OCI-LY7 (cell line): ENCODE data around the gene LONP1. TPM values are rescaled to one million over a fixed set of nuclear protein-coding genes. Genes with fewer than 3 reads are reported as not detected.

Experiments
- BruUV-seq: library from RNA; stranded (reverse); fragments of 400-500 nt; replicated peaks from 2 replicates; lab custom pipeline; 2021; lab: Mats Ljungman, UMichigan
- CTCF ChIA-PET: fragments of 300-600 bp; sonication (Branson Sonifier 250); formaldehyde crosslinking; loops from one replicate; lab custom pipeline; 2022; ENCODE audit warnings: antibody characterized with exemption; ENCODE audit not compliant: unreplicated experiment; lab: Charles Lee
- POLR2A ChIA-PET: fragments of 300-600 bp; sonication (Branson Sonifier 250); formaldehyde crosslinking; loops from one replicate; lab custom pipeline; 2022; ENCODE audit warnings: antibody characterized with exemption; lab: Charles Lee
- DNase-seq: peaks from one replicate; pipeline ENCODE4 v3.0.0-alpha.2; 2015; ENCODE audit warnings: low spot score
- H2AFZ ChIP-seq: fragments of 200-600 bp; sonication (generic), shearing (Covaris generic); 2 replicates; pipeline ENCODE4 v1.6.1; 2014; ENCODE audit warnings: mild to moderate bottlenecking, antibody characterized with exemption, low read length, moderate library complexity
- H3K27ac ChIP-seq: fragments of 200-600 bp; sonication (generic); 2 replicates; pipeline ENCODE4 v1.5.1; 2014; ENCODE audit warnings: mixed run types, low read depth, mild to moderate bottlenecking, moderate library complexity, low read length, inconsistent platforms; ENCODE audit not compliant: poor library complexity, severe bottlenecking
- H3K36me3 ChIP-seq: fragments of 200-600 bp; sonication (generic); 2 replicates; pipeline ENCODE4 v1.6.1; 2014; ENCODE audit warnings: mild to moderate bottlenecking, antibody characterized with exemption, low read length, moderate library complexity, mixed read lengths; ENCODE audit not compliant: insufficient read depth
- H3K4me1 ChIP-seq: fragments of 200-600 bp; sonication (generic); 2 replicates; pipeline ENCODE4 v1.5.1; 2014; ENCODE audit warnings: mild to moderate bottlenecking, low read length; ENCODE audit not compliant: insufficient read depth, poor library complexity, severe bottlenecking
- H3K4me2 ChIP-seq: fragments of 200-600 bp; sonication (generic); 2 replicates; pipeline ENCODE4 v1.6.1; 2014; ENCODE audit warnings: mild to moderate bottlenecking, low read length
- H3K4me3 ChIP-seq: fragments of 200-600 bp; sonication (generic); 2 replicates; pipeline ENCODE4 v1.5.1; 2014; ENCODE audit warnings: mild to moderate bottlenecking, low read depth, low read length; ENCODE audit not compliant: poor library complexity, severe bottlenecking
- H3K79me2 ChIP-seq: fragments of 200-600 bp; sonication (generic); 2 replicates; pipeline ENCODE4 v1.6.1; 2016; ENCODE audit warnings: low read depth, mild to moderate bottlenecking, low read length, moderate library complexity, mixed read lengths; ENCODE audit not compliant: insufficient read depth
- H3K9me2 ChIP-seq: fragments of 200-600 bp; sonication (generic); 2 replicates; pipeline ENCODE4 v1.6.1; 2016; ENCODE audit warnings: mild to moderate bottlenecking, low read length, mixed read lengths; ENCODE audit not compliant: insufficient read depth
- H3K9me3 ChIP-seq: fragments of 200-600 bp; sonication (generic); 2 replicates; pipeline ENCODE4 v1.6.1; 2014; ENCODE audit warnings: mild to moderate bottlenecking, mixed run types, low read length, mixed read lengths
- H4K20me1 ChIP-seq: fragments of 200-600 bp; sonication (generic); 2 replicates; pipeline ENCODE4 v1.6.1; 2014; ENCODE audit warnings: mild to moderate bottlenecking, antibody characterized with exemption, low read length, moderate library complexity, mixed read lengths; ENCODE audit not compliant: insufficient read depth
- CTCF ChIP-seq: fragments of 200-600 bp; sonication (generic); conservative IDR thresholded peaks from 2 replicates; pipeline ENCODE4 v1.5.1; 2014; ENCODE audit warnings: mild to moderate bottlenecking, antibody characterized with exemption, low read length, moderate library complexity, mixed read lengths
- EZH2phosphoT487 ChIP-seq: fragments of 200-600 bp; sonication (generic); IDR thresholded peaks from 2 replicates; pipeline ENCODE4 v1.6.1; 2018; ENCODE audit warnings: low read depth, borderline replicate concordance, mild to moderate bottlenecking, mixed run types, antibody characterized with exemption, low read length, moderate library complexity, mixed read lengths
- intact Hi-C: fragments of 100-400 bp; cut with micrococcal nuclease; formaldehyde crosslinking; loops from one replicate; pipeline ENCODE4 v1.10.0; 2022; ENCODE audit not compliant: unreplicated experiment
- total RNA-seq, 2 experiments: library from RNA; depleted of rRNA in 1 of 2; stranded (reverse); fragments of >200 nt in 1 of 2; shearing (Covaris generic) in 1 of 2; gene quantifications; 2 replicates each; pipeline ENCODE4 v1.2.3, GENCODE V29; 2014 to 2022

Gene LONP1
- total RNA-seq, 2 experiments from 2014 or later: 170 to 280 TPM

- no peak overlapping the region for H3K27ac ChIP-seq
- no peaks in the 10 kb centered on the region for H3K9me3 ChIP-seq
- ChIA-PET POLR2A (no interaction called here), CTCF (no interaction called here)
- intact Hi-C loops: no loop called here
- no peaks in the 10 kb centered on the region for H3K79me2 ChIP-seq
- no peaks in the 10 kb centered on the region for H3K9me2 ChIP-seq
- no peak overlapping the region for H3K4me2 ChIP-seq
- no peak for TF ChIP-seq CTCF
- no TSS peak for BruUV-seq
- no peak overlapping the region for H2AFZ ChIP-seq
- H3K36me3 ChIP-seq: no peaks in the 10 kb centered on the region
- H4K20me1 ChIP-seq: no peaks in the 10 kb centered on the region
- DNase-seq: no peak
- peaks cover 20% of the 10 kb centered on the region for H3K4me1 ChIP-seq
- no peak overlapping the region for H3K4me3 ChIP-seq
Measured at GRCh38 chr19:5765220-5765619, 45.3 kb upstream of the LONP1 start.

GRCh38 chr19:5762608-5763217, 42.8 kb upstream of the LONP1 start:
- no peak for DNase-seq
- no peak for TF ChIP-seq EZH2phosphoT487
- TF ChIP-seq CTCF: no peak
- CTCF ChIA-PET: no interaction called here
- Histone ChIP-seq H3K4me3 (no peak overlapping the region), H3K27ac (no peak overlapping the region), H3K4me1 (peaks cover 10% of the 10 kb centered on the region), H3K4me2 (no peak overlapping the region), H2AFZ (no peak overlapping the region), H4K20me1 (no peaks in the 10 kb centered on the region), H3K36me3 (no peaks in the 10 kb centered on the region), H3K9me3 (no peaks in the 10 kb centered on the region), H3K9me2 (no peaks in the 10 kb centered on the region), H3K79me2 (no peaks in the 10 kb centered on the region)
- POLR2A ChIA-PET: no interaction called here
- intact Hi-C loops: no loop called here
- no TSS peak for BruUV-seq

GRCh38 chr19:5753743-5754142, 33.8 kb upstream of the LONP1 start:
- no TSS peak for BruUV-seq
- TF ChIP-seq EZH2phosphoT487 (no peak), CTCF (no peak)
- intact Hi-C loops: no loop called here

More at GRCh38 chr19:5753743-5754142, 33.8 kb upstream of the LONP1 start:
- Histone ChIP-seq H3K36me3 (no peaks in the 10 kb centered on the region), H3K79me2 (no peaks in the 10 kb centered on the region), H4K20me1 (no peaks in the 10 kb centered on the region), H3K27ac (no peak overlapping the region), H2AFZ (no peak overlapping the region), H3K4me3 (no peak overlapping the region), H3K4me2 (no peak overlapping the region), H3K9me3 (no peaks in the 10 kb centered on the region), H3K9me2 (no peaks in the 10 kb centered on the region), H3K4me1 (no peaks in the 10 kb centered on the region)
- DNase-seq: no peak
- ChIA-PET POLR2A (no interaction called here), CTCF (no interaction called here)
